Nephron progenitor cell (in vitro differentiated cells): Measurements from ENCODE around the gene EARS2.

ENCODE experiments used
- DNase-seq: peaks from one replicate; pipeline ENCODE4 v3.0.0; 2021
- H3K27ac Mint-ChIP-seq: 2 replicates; pipeline ENCODE4 v1.8.0; 2021; ENCODE audit warnings: mild to moderate bottlenecking, moderate library complexity, mixed read lengths
- H3K27me3 Mint-ChIP-seq: 2 replicates; pipeline ENCODE4 v1.8.0; 2021; ENCODE audit warnings: mild to moderate bottlenecking, low read depth, mixed read lengths; ENCODE audit not compliant: poor library complexity
- H3K36me3 Mint-ChIP-seq: 2 replicates; pipeline ENCODE4 v1.8.0; 2021; ENCODE audit warnings: low read depth, mixed read lengths
- H3K4me1 Mint-ChIP-seq: 2 replicates; pipeline ENCODE4 v1.8.0; 2021; ENCODE audit warnings: mixed read lengths
- H3K4me3 Mint-ChIP-seq: 2 replicates; pipeline ENCODE4 v1.8.0; 2021; ENCODE audit warnings: mild to moderate bottlenecking, moderate library complexity, mixed read lengths
- H3K9me3 Mint-ChIP-seq: 2 replicates; pipeline ENCODE4 v1.8.0; 2021; ENCODE audit warnings: mild to moderate bottlenecking, moderate library complexity, mixed read lengths
- TF ChIP-seq, protein P1 (sequence below): fragments of 200-600 bp; sonication (generic); IDR thresholded peaks from 2 replicates; pipeline ENCODE4 v1.5.0; 2021; ENCODE audit warnings: antibody characterized with exemption

EARS2 gene

DNA sequence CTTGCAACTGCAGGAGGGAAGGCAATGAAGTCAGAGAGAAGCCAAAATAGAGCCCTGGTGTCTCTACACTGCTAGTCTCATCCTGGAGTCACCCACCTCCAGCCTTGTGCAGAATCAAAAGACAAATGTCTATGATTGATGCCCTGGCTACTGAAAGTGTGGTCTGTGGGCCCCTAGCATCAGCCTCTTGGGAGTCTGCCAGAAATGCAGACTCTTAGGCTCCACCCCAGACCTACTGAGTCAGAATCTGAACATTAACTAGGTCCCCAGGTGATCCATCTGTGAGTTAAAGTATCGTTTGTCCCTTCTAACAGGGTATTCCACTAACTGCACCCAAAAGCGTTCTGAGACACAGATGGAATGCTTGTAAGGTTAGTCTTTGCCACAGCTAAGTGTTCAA lies 21.2 kb downstream of the EARS2 start:
- DNase-seq = no peak

DNA sequence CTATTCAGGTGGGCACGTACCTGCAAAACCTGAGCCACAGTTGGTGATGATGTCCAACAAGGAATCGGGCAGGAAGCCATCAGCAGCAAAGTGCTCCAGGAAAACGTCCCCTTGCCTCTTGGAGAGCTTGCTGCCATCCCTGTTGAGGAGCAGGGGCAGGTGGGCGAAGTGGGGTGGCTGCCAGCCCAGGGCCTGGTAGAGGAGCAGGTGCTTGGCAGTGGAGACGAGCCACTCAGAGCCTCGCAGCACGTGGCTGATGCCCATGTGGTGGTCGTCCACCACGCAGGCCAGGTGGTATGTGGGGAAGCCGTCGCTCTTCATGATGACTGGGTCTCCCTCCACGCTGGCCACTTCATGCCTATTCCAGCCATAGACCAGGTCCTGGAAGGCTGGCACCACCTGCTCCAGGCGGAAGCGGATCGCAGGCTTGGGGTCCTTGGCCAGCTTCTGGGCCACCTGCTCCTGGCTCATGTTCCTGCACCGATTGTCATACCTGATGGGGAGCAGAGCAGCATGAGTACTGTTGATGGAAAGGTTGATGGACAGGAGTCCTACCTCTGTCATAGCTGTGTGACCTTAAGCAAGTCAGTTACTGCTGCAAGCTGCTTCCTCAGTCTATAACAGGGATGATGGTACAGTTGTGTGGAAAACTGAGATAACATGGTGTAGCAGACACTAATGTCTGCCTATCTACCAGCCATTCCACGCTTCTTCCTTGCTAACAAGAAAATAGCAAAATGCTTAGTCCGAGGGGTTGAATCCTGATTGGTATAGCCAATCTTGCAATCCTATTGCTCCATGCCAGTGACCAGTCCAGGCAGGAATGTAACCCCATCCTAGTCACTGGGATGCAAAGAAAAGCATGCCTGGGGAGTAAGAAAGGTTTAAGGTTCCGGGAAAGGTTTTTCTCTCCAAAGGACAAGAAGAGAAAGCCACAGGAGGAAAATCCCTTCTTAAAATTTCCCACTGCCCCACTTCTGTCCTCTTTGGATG lies 22.0 kb downstream of the EARS2 start:
- H3K36me3 Mint-ChIP-seq = peaks cover 14% of the 10 kb centered on the region
- TF ChIP-seq, protein P1, sequence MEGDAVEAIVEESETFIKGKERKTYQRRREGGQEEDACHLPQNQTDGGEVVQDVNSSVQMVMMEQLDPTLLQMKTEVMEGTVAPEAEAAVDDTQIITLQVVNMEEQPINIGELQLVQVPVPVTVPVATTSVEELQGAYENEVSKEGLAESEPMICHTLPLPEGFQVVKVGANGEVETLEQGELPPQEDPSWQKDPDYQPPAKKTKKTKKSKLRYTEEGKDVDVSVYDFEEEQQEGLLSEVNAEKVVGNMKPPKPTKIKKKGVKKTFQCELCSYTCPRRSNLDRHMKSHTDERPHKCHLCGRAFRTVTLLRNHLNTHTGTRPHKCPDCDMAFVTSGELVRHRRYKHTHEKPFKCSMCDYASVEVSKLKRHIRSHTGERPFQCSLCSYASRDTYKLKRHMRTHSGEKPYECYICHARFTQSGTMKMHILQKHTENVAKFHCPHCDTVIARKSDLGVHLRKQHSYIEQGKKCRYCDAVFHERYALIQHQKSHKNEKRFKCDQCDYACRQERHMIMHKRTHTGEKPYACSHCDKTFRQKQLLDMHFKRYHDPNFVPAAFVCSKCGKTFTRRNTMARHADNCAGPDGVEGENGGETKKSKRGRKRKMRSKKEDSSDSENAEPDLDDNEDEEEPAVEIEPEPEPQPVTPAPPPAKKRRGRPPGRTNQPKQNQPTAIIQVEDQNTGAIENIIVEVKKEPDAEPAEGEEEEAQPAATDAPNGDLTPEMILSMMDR = no peak
- no peaks in the 10 kb centered on the region for H3K27me3 Mint-ChIP-seq
- H3K27ac Mint-ChIP-seq = no peak overlapping the region
- DNase-seq = no peak
- H3K4me1 Mint-ChIP-seq = no peaks in the 10 kb centered on the region
- no peak overlapping the region for H3K4me3 Mint-ChIP-seq
- H3K9me3 Mint-ChIP-seq = no peaks in the 10 kb centered on the region

More for the DNA sequence above, 21.2 kb downstream of the EARS2 start:
- H3K4me1 Mint-ChIP-seq = no peaks in the 10 kb centered on the region
- H3K9me3 Mint-ChIP-seq = no peaks in the 10 kb centered on the region
- no peak overlapping the region for H3K4me3 Mint-ChIP-seq
- TF ChIP-seq, protein P1 = no peak
- no peak overlapping the region for H3K27ac Mint-ChIP-seq
- no peaks in the 10 kb centered on the region for H3K27me3 Mint-ChIP-seq
- H3K36me3 Mint-ChIP-seq = peaks cover 15% of the 10 kb centered on the region

- Mint-ChIP-seq H3K9me3 (no peaks in the 10 kb centered on the region), H3K27ac (no peak overlapping the region), H3K36me3 (peaks cover 10% of the 10 kb centered on the region), H3K27me3 (no peaks in the 10 kb centered on the region), H3K4me1 (no peaks in the 10 kb centered on the region), H3K4me3 (no peak overlapping the region)
- DNase-seq = no peak
- TF ChIP-seq, protein P1 = no peak
Measured at GRCh38 chr16:23532448-23532847, 24.7 kb downstream of the EARS2 start.

GRCh38 chr16:23530062-23530461 lies 27.1 kb downstream of the EARS2 start:
- H3K9me3 Mint-ChIP-seq = no peaks in the 10 kb centered on the region
- H3K36me3 Mint-ChIP-seq = peaks cover 23% of the 10 kb centered on the region
- H3K27me3 Mint-ChIP-seq = no peaks in the 10 kb centered on the region
- H3K4me1 Mint-ChIP-seq = no peaks in the 10 kb centered on the region
- no peak overlapping the region for H3K4me3 Mint-ChIP-seq
- DNase-seq = no peak
- TF ChIP-seq, protein P1 = no peak
- no peak overlapping the region for H3K27ac Mint-ChIP-seq

GRCh38 chr16:23528644-23529310 lies 28.4 kb downstream of the EARS2 start:
- no peak for DNase-seq
- Mint-ChIP-seq H3K4me1 (no peaks in the 10 kb centered on the region), H3K36me3 (peaks cover 27% of the 10 kb centered on the region), H3K27me3 (no peaks in the 10 kb centered on the region), H3K4me3 (no peak overlapping the region), H3K9me3 (no peaks in the 10 kb centered on the region), H3K27ac (no peak overlapping the region)
- TF ChIP-seq, protein P1 = no peak
